Fibroblast of lung (primary cell): ENCODE data around the gene DENND5B.

Experiments
- EZH2 ChIP-seq: IDR thresholded peaks from 2 replicates; pipeline ENCODE4 v1.5.1; 2012; ENCODE audit warnings: low read length, control low read depth, mild to moderate bottlenecking; ENCODE audit errors: missing control alignments
- TF ChIP-seq, protein P1 (sequence below), 2 donors: IDR thresholded peaks in 1 of 2; conservative IDR thresholded peaks in 1 of 2; 1 replicate in 1 of 2; 2 replicates in 1 of 2; pipeline ENCODE4 v1.5.1; 2011 to 2012; ENCODE audit warnings: low read length in 2 of 2, control low read depth in 1 of 2, inconsistent platforms in 1 of 2, low read depth in 1 of 2, mild to moderate bottlenecking in 1 of 2

DNA sequence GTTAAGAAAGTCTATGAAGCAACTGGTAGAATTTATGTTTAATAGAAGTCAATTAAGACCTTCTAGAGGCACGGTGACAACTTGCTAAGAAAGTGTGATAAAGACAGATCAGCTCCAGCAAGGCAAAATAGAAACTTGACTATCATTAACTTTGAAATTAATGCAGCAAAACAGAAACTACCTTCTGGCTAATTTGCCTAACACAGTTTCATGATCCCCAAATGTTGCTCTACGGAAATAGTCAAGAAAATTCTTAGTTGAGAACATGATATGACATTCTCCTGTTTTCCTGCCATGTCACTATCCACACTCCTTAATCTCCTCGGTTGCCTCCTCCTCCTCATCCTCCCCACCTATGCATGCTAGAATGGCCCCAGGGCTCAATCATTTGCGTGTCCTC lies 4.2 kb downstream of the DENND5B start:
- no peak for TF ChIP-seq EZH2
- TF ChIP-seq, protein P1, sequence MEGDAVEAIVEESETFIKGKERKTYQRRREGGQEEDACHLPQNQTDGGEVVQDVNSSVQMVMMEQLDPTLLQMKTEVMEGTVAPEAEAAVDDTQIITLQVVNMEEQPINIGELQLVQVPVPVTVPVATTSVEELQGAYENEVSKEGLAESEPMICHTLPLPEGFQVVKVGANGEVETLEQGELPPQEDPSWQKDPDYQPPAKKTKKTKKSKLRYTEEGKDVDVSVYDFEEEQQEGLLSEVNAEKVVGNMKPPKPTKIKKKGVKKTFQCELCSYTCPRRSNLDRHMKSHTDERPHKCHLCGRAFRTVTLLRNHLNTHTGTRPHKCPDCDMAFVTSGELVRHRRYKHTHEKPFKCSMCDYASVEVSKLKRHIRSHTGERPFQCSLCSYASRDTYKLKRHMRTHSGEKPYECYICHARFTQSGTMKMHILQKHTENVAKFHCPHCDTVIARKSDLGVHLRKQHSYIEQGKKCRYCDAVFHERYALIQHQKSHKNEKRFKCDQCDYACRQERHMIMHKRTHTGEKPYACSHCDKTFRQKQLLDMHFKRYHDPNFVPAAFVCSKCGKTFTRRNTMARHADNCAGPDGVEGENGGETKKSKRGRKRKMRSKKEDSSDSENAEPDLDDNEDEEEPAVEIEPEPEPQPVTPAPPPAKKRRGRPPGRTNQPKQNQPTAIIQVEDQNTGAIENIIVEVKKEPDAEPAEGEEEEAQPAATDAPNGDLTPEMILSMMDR (conservative IDR thresholded peaks at IDR 0.05 in 1 of 2, IDR thresholded peaks at IDR 0.05 in 1 of 2; ENCODE audit: low read depth in 1 of 2, low read length in 2 of 2) = no peak
